Osteoblast (primary cell): ENCODE data around the gene NPB. TPM values are rescaled to one million over a fixed set of nuclear protein-coding genes. Genes with fewer than 3 reads are reported as not detected.

ENCODE experiments used
- DNase-seq: peaks from one replicate; pipeline ENCODE4 v3.0.0; 2011; ENCODE audit warnings: low spot score, mixed read lengths; ENCODE audit not compliant: insufficient read length; ENCODE audit errors: missing footprints
- H2AFZ ChIP-seq: 2 replicates; pipeline ENCODE4 v1.6.0; 2011; ENCODE audit warnings: mild to moderate bottlenecking, low read length
- H3K27ac ChIP-seq: 2 replicates; pipeline ENCODE4 v1.5.1; 2011; ENCODE audit warnings: mild to moderate bottlenecking, low read depth, low read length, moderate library complexity
- H3K27me3 ChIP-seq: 2 replicates; pipeline ENCODE4 v1.6.0; 2012; ENCODE audit warnings: mild to moderate bottlenecking, control low read depth, inconsistent platforms, low read length, moderate library complexity; ENCODE audit not compliant: insufficient read depth
- H3K36me3 ChIP-seq: 2 replicates; pipeline ENCODE4 v1.5.1; 2011; ENCODE audit warnings: mild to moderate bottlenecking, low read length, control low read depth, moderate library complexity; ENCODE audit not compliant: insufficient read depth
- H3K4me1 ChIP-seq: 2 replicates; pipeline ENCODE4 v1.5.1; 2011; ENCODE audit warnings: mild to moderate bottlenecking, low read length, control low read depth, moderate library complexity; ENCODE audit not compliant: insufficient read depth
- H3K4me2 ChIP-seq: 2 replicates; pipeline ENCODE4 v1.6.0; 2011; ENCODE audit warnings: mild to moderate bottlenecking, low read length; ENCODE audit not compliant: insufficient read depth
- H3K4me3 ChIP-seq: fragments of 200-600 bp; sonication (generic); 3 replicates; pipeline ENCODE4 v1.5.1; 2012; ENCODE audit warnings: mild to moderate bottlenecking, low read length, inconsistent platforms; ENCODE audit not compliant: insufficient read depth
- H3K79me2 ChIP-seq: 2 replicates; pipeline ENCODE4 v1.6.0; 2012; ENCODE audit warnings: mild to moderate bottlenecking, low read length, control low read depth, inconsistent platforms; ENCODE audit not compliant: insufficient read depth
- H3K9me3 ChIP-seq: 2 replicates; pipeline ENCODE4 v1.5.1; 2011; ENCODE audit warnings: low read depth, low read length, control low read depth
- H4K20me1 ChIP-seq: 2 replicates; pipeline ENCODE4 v1.6.0; 2012; ENCODE audit warnings: mild to moderate bottlenecking, low read length, control low read depth; ENCODE audit not compliant: insufficient read depth
- CTCF ChIP-seq: IDR thresholded peaks from 2 replicates; pipeline ENCODE4 v1.5.1; 2011; ENCODE audit warnings: mild to moderate bottlenecking, low read depth, low read length, moderate library complexity; ENCODE audit errors: extremely low read depth
- total RNA-seq: library from RNA; depleted of rRNA; stranded (reverse); fragments of >200 nt; gene quantifications from 2 replicates; pipeline ENCODE4 v1.2.3, GENCODE V29; 2012

NPB gene
- total RNA-seq, 1 donor: under 0.01 TPM

- H3K4me1 ChIP-seq: no peaks in the 10 kb centered on the region
- no peak for DNase-seq
- H3K36me3 ChIP-seq: no peaks in the 10 kb centered on the region
- H3K79me2 ChIP-seq: no peaks in the 10 kb centered on the region
- H2AFZ ChIP-seq: no peak overlapping the region
- no peak overlapping the region for H3K4me2 ChIP-seq
- no peak overlapping the region for H3K4me3 ChIP-seq
- no peak overlapping the region for H3K27ac ChIP-seq
- no peak for TF ChIP-seq CTCF
- H4K20me1 ChIP-seq: no peaks in the 10 kb centered on the region
- no peaks in the 10 kb centered on the region for H3K27me3 ChIP-seq
- no peaks in the 10 kb centered on the region for H3K9me3 ChIP-seq
These were observed 50.0 kb downstream of the NPB start for GRCh38 chr17:81951785-81952684.

Other genes with a start within 250 kb of the NPB start
- not detected in 2 replicates for gene PDE6G, start 245.7 kb upstream of the NPB start, total RNA-seq
- 21.0 and 21.5 TPM in 2 replicates for gene OXLD1, start 235.6 kb upstream of the NPB start, total RNA-seq
- 4.7 and 5.6 TPM in 2 replicates for gene CCDC137, start 235.5 kb upstream of the NPB start, total RNA-seq
- 24.5 and 26.1 TPM in 2 replicates for gene ARL16, start 218.4 kb upstream of the NPB start, total RNA-seq
- 100 and 110 TPM in 2 replicates for gene HGS, start 218.2 kb upstream of the NPB start, total RNA-seq
- gene MRPL12, start 198.9 kb upstream of the NPB start, total RNA-seq: 6.2 and 8.8 TPM in 2 replicates
- gene SLC25A10, start 190.0 kb upstream of the NPB start, total RNA-seq: 7.6 and 8.3 TPM in 2 replicates
- under 0.01 TPM in 1 of 2 replicates, not detected in the other for gene GCGR, start 98.1 kb upstream of the NPB start, total RNA-seq
- gene MCRIP1, start 68.9 kb upstream of the NPB start, total RNA-seq: 136 and 163 TPM in 2 replicates
- gene PPP1R27, start 67.2 kb upstream of the NPB start, total RNA-seq: not detected in 2 replicates
- 1,119 and 1,240 TPM in 2 replicates for gene P4HB, start 41.7 kb upstream of the NPB start, total RNA-seq
- 120 and 133 TPM in 2 replicates for gene ARHGDIA, start 30.9 kb upstream of the NPB start, total RNA-seq
- 58.0 and 60.1 TPM in 2 replicates for gene ALYREF, start 10.7 kb upstream of the NPB start, total RNA-seq
- gene ANAPC11, start 10.5 kb upstream of the NPB start, total RNA-seq: 105 and 123 TPM in 2 replicates
- gene PCYT2, start 9.2 kb downstream of the NPB start, total RNA-seq: 61.6 and 67.0 TPM in 2 replicates
- gene SIRT7, start 15.9 kb downstream of the NPB start, total RNA-seq: 15.0 and 22.1 TPM in 2 replicates
- gene MAFG, start 25.5 kb downstream of the NPB start, total RNA-seq: 27.1 and 32.6 TPM in 2 replicates
- 121 and 141 TPM in 2 replicates for gene PYCR1, start 35.1 kb downstream of the NPB start, total RNA-seq
- not detected in 2 replicates for gene MYADML2, start 45.0 kb downstream of the NPB start, total RNA-seq
- gene NOTUM, start 58.9 kb downstream of the NPB start, total RNA-seq: 0.72 TPM in 1 of 2 replicates, not detected in the other
- 33.9 and 35.8 TPM in 2 replicates for gene ASPSCR1, start 75.4 kb downstream of the NPB start, total RNA-seq
- gene CENPX, start 120.6 kb downstream of the NPB start, total RNA-seq: 13.8 and 18.8 TPM in 2 replicates
- gene LRRC45, start 121.1 kb downstream of the NPB start, total RNA-seq: 12.1 and 13.4 TPM in 2 replicates
- 0.59 and 1.8 TPM in 2 replicates for gene RAC3, start 129.4 kb downstream of the NPB start, total RNA-seq
- 23.9 and 31.8 TPM in 2 replicates for gene DCXR, start 135.5 kb downstream of the NPB start, total RNA-seq
- 46.3 and 52.7 TPM in 2 replicates for gene RFNG, start 149.6 kb downstream of the NPB start, total RNA-seq
- 90.2 and 93.7 TPM in 2 replicates for gene GPS1, start 149.7 kb downstream of the NPB start, total RNA-seq
- gene DUS1L, start 163.6 kb downstream of the NPB start, total RNA-seq: 43.8 and 43.9 TPM in 2 replicates
- gene FASN, start 196.0 kb downstream of the NPB start, total RNA-seq: 120 and 142 TPM in 2 replicates